SK-N-SH treated with all-trans-retinoic acid at 6 μM for 48 hours (cell line): ENCODE measurements around the gene PARD3.

ENCODE experiments used
- ATAC-seq: fragments of 200-7000 bp; cut with Tn5 transposase; 3 replicates; pipeline ENCODE4 v1.9.1; 2020; ENCODE audit warnings: mild to moderate bottlenecking, moderate library complexity
- ARNTL ChIP-seq: fragments of 450-650 bp; formaldehyde crosslinking; IDR thresholded peaks from 2 replicates; pipeline ENCODE4 v1.5.0; 2020; ENCODE audit warnings: low read depth, mild to moderate bottlenecking, moderate library complexity, borderline replicate concordance
- BACH2 ChIP-seq: fragments of 250-450 bp; sonication (Bioruptor Pico); IDR thresholded peaks from 2 replicates; pipeline ENCODE4 v1.9.0; 2021; ENCODE audit warnings: mild to moderate bottlenecking, borderline replicate concordance
- CSDC2 ChIP-seq: fragments of 250-450 bp; sonication (Bioruptor Pico); IDR thresholded peaks from 2 replicates; pipeline ENCODE4 v1.5.0; 2020; ENCODE audit warnings: mild to moderate bottlenecking, moderate library complexity
- ESRRG ChIP-seq: fragments of 250-450 bp; sonication (Bioruptor Pico); IDR thresholded peaks from 2 replicates; pipeline ENCODE4 v1.6.1; 2021; ENCODE audit warnings: mild to moderate bottlenecking
- GLIS3 ChIP-seq: fragments of 250-450 bp; sonication (Bioruptor Pico); IDR thresholded peaks from 2 replicates; pipeline ENCODE4 v1.5.0; 2020; ENCODE audit warnings: mild to moderate bottlenecking, moderate library complexity
- ISL1 ChIP-seq: fragments of 250-450 bp; sonication (Bioruptor Pico); IDR thresholded peaks from 2 replicates; pipeline ENCODE4 v2.1.2; 2022; ENCODE audit warnings: mild to moderate bottlenecking, moderate library complexity
- OSR1 ChIP-seq: fragments of 250-450 bp; sonication (Bioruptor Pico); IDR thresholded peaks from 2 replicates; pipeline ENCODE4 v1.8.0; 2022; ENCODE audit warnings: moderate library complexity, mild to moderate bottlenecking, inconsistent platforms
- PATZ1 ChIP-seq: fragments of 250-450 bp; sonication (Bioruptor Pico); IDR thresholded peaks from 2 replicates; pipeline ENCODE4 v1.8.0; 2020; ENCODE audit warnings: mild to moderate bottlenecking, moderate library complexity, borderline replicate concordance
- PPARA ChIP-seq: fragments of 250-450 bp; sonication (Bioruptor Pico); IDR thresholded peaks from 2 replicates; pipeline ENCODE4 v1.5.0; 2020; ENCODE audit warnings: mild to moderate bottlenecking, borderline replicate concordance
- RARB ChIP-seq: fragments of 250-450 bp; sonication (Bioruptor Pico); IDR thresholded peaks from 2 replicates; pipeline ENCODE4 v1.8.0; 2021; ENCODE audit warnings: mild to moderate bottlenecking, moderate library complexity
- SNAI2 ChIP-seq: fragments of 250-450 bp; sonication (Bioruptor Pico); IDR thresholded peaks from 2 replicates; pipeline ENCODE4 v1.5.0; 2020; ENCODE audit warnings: mild to moderate bottlenecking, moderate library complexity
- TCF4 ChIP-seq: fragments of 250-450 bp; sonication (Bioruptor Pico); IDR thresholded peaks from 2 replicates; pipeline ENCODE4 v1.8.0; 2021; ENCODE audit warnings: mild to moderate bottlenecking, moderate library complexity, borderline replicate concordance
- TOX ChIP-seq: fragments of 250-450 bp; sonication (Bioruptor Pico); IDR thresholded peaks from 2 replicates; pipeline ENCODE4 v1.8.0; 2021; ENCODE audit warnings: mild to moderate bottlenecking, moderate library complexity, borderline replicate concordance
- ZC3H10 ChIP-seq: fragments of 250-450 bp; sonication (Bioruptor Pico); IDR thresholded peaks from 2 replicates; pipeline ENCODE4 v1.5.1; 2021; ENCODE audit warnings: mild to moderate bottlenecking, moderate library complexity
- ZFP3 ChIP-seq: fragments of 250-450 bp; sonication (Bioruptor Pico); IDR thresholded peaks from 2 replicates; pipeline ENCODE4 v1.5.0; 2020; ENCODE audit warnings: mild to moderate bottlenecking, moderate library complexity
- ZFP30 ChIP-seq: fragments of 450-650 bp; formaldehyde crosslinking; IDR thresholded peaks from 2 replicates; pipeline ENCODE4 v1.5.0; 2022; ENCODE audit warnings: mild to moderate bottlenecking, moderate library complexity
- ZNF565 ChIP-seq: fragments of 450-650 bp; formaldehyde crosslinking; conservative IDR thresholded peaks from 2 replicates; pipeline ENCODE4 v1.5.0; 2020; ENCODE audit warnings: low read depth, mild to moderate bottlenecking, moderate library complexity
- ZNF70 ChIP-seq: fragments of 450-650 bp; formaldehyde crosslinking; IDR thresholded peaks from 2 replicates; pipeline ENCODE4 v1.5.0; 2020; ENCODE audit warnings: mild to moderate bottlenecking, moderate library complexity
- ZNF8 ChIP-seq: fragments of 450-650 bp; formaldehyde crosslinking; IDR thresholded peaks from 2 replicates; pipeline ENCODE4 v1.5.0; 2020; ENCODE audit warnings: mild to moderate bottlenecking, moderate library complexity
- TF ChIP-seq, protein P1 (sequence below): fragments of 250-450 bp; sonication (Bioruptor Pico); IDR thresholded peaks from 2 replicates; pipeline ENCODE4 v1.5.1; 2020; ENCODE audit warnings: low read depth, mild to moderate bottlenecking, moderate library complexity
- TF ChIP-seq, protein P2 (sequence below): fragments of 250-450 bp; sonication (Bioruptor Pico); IDR thresholded peaks from 2 replicates; pipeline ENCODE4 v1.5.0; 2020; ENCODE audit warnings: mild to moderate bottlenecking, moderate library complexity
- TF ChIP-seq, protein P3 (sequence below): fragments of 250-450 bp; sonication (Bioruptor Pico); IDR thresholded peaks from 2 replicates; pipeline ENCODE4 v1.5.1; 2021; ENCODE audit warnings: mild to moderate bottlenecking, moderate library complexity

Gene PARD3

DNA sequence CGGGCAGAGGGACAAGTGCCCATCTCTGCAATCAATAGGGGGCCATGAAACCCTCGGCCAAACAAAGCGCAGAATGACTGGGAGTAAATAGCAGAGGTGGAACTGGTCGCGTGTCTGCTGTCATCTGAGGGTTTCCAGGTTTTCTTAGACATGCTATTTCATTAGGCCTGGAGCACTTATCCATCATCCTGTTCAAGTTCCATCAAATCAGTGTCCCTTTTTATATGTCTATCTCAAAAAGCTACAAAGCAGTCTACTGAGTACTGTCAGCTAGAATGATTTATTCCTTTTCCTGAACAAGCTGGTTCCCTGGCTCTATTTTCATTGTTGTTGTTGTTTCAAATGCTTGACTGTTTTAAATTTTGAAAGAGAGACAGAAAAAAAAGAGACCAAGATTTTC, 590.5 kb downstream of the PARD3 start:
- ATAC-seq, result no peak
- no peak for TF ChIP-seq ZFP30
- TF ChIP-seq ZNF8, result no peak
- no peak for TF ChIP-seq GLIS3
- TF ChIP-seq ESRRG, result no peak
- no peak for TF ChIP-seq ISL1 (CRISPR knock-in tag)
- no peak for TF ChIP-seq SNAI2 (CRISPR knock-in tag)
- no peak for TF ChIP-seq ZFP3 (CRISPR knock-in tag)
- no peak for TF ChIP-seq RARB (CRISPR knock-in tag)
- TF ChIP-seq ZNF70 (CRISPR knock-in tag), result no peak
- no peak for TF ChIP-seq CSDC2 (CRISPR knock-in tag)
- TF ChIP-seq TOX (CRISPR knock-in tag), result no peak
- TF ChIP-seq TCF4 (CRISPR knock-in tag), result no peak
- no peak for TF ChIP-seq ARNTL (CRISPR knock-in tag)
- TF ChIP-seq, protein P1, sequence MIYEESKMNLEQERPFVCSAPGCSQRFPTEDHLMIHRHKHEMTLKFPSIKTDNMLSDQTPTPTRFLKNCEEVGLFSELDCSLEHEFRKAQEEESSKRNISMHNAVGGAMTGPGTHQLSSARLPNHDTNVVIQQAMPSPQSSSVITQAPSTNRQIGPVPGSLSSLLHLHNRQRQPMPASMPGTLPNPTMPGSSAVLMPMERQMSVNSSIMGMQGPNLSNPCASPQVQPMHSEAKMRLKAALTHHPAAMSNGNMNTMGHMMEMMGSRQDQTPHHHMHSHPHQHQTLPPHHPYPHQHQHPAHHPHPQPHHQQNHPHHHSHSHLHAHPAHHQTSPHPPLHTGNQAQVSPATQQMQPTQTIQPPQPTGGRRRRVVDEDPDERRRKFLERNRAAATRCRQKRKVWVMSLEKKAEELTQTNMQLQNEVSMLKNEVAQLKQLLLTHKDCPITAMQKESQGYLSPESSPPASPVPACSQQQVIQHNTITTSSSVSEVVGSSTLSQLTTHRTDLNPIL, result no peak
- TF ChIP-seq, all 23 proteins: peak for 0

DNA sequence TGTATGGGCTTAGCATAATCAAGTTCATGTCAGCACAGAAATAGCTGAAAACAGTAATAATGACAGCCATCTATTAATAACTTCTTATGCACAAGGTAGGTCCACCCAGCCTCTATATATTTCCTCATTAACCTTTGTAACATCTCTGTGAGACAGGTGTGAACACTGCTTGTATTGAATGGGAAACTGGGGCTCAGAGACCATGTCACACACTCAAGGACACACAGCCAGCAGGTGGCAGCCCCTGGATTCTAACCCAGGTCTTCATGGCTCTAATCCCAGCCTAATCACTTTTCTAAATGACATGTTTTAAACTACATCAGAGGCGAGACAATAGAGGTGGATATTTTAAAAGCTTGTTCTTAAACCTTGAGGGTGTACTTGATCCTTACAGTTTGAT, 591.4 kb downstream of the PARD3 start:
- no peak for TF ChIP-seq ZFP3 (CRISPR knock-in tag)
- TF ChIP-seq ZNF8, result no peak
- TF ChIP-seq CSDC2 (CRISPR knock-in tag), result no peak
- no peak for TF ChIP-seq ZFP30
- no peak for TF ChIP-seq RARB (CRISPR knock-in tag)
- TF ChIP-seq ZC3H10 (CRISPR knock-in tag), result no peak
- no peak for TF ChIP-seq BACH2 (CRISPR knock-in tag)
- TF ChIP-seq, protein P2, sequence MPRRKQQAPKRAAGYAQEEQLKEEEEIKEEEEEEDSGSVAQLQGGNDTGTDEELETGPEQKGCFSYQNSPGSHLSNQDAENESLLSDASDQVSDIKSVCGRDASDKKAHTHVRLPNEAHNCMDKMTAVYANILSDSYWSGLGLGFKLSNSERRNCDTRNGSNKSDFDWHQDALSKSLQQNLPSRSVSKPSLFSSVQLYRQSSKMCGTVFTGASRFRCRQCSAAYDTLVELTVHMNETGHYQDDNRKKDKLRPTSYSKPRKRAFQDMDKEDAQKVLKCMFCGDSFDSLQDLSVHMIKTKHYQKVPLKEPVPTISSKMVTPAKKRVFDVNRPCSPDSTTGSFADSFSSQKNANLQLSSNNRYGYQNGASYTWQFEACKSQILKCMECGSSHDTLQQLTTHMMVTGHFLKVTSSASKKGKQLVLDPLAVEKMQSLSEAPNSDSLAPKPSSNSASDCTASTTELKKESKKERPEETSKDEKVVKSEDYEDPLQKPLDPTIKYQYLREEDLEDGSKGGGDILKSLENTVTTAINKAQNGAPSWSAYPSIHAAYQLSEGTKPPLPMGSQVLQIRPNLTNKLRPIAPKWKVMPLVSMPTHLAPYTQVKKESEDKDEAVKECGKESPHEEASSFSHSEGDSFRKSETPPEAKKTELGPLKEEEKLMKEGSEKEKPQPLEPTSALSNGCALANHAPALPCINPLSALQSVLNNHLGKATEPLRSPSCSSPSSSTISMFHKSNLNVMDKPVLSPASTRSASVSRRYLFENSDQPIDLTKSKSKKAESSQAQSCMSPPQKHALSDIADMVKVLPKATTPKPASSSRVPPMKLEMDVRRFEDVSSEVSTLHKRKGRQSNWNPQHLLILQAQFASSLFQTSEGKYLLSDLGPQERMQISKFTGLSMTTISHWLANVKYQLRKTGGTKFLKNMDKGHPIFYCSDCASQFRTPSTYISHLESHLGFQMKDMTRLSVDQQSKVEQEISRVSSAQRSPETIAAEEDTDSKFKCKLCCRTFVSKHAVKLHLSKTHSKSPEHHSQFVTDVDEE, result no peak
- TF ChIP-seq ZNF70 (CRISPR knock-in tag), result no peak
- TF ChIP-seq, all 23 proteins: peak for 0
- no peak for ATAC-seq

DNA sequence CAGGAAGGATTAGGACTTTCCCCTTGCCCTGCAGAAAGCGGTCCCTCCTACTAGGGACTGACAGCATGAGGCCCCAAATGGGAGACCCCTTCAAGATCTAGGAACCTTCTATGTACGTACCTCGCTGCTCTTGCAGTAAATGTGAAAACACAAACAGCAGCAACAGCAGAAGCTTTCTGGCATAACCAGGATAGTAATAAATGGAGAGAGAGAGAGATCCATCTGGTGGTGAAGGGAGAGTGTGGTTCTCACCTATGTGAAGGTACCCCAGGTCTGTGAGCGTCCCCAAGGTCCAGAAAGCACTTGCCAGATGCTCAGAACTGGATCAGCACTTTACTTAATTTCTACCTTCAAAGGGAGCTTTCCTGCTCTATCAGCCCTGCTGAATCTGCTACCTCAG, 592.7 kb downstream of the PARD3 start:
- no peak for ATAC-seq
- TF ChIP-seq ZNF70 (CRISPR knock-in tag) (no peak), CSDC2 (CRISPR knock-in tag) (no peak), PATZ1 (CRISPR knock-in tag) (no peak)

GRCh38 chr10:34219753-34220548, 595.1 kb downstream of the PARD3 start:
- TF ChIP-seq, protein P3, sequence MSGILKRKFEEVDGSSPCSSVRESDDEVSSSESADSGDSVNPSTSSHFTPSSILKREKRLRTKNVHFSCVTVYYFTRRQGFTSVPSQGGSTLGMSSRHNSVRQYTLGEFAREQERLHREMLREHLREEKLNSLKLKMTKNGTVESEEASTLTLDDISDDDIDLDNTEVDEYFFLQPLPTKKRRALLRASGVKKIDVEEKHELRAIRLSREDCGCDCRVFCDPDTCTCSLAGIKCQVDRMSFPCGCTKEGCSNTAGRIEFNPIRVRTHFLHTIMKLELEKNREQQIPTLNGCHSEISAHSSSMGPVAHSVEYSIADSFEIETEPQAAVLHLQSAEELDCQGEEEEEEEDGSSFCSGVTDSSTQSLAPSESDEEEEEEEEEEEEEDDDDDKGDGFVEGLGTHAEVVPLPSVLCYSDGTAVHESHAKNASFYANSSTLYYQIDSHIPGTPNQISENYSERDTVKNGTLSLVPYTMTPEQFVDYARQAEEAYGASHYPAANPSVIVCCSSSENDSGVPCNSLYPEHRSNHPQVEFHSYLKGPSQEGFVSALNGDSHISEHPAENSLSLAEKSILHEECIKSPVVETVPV (CRISPR knock-in tag), result no peak
- TF ChIP-seq, protein P1, result no peak
- TF ChIP-seq, protein P2, result no peak
- no peak for TF ChIP-seq PPARA (CRISPR knock-in tag)
- TF ChIP-seq ZNF70 (CRISPR knock-in tag), result no peak
- no peak for TF ChIP-seq TCF4 (CRISPR knock-in tag)
- no peak for TF ChIP-seq RARB (CRISPR knock-in tag)
- no peak for TF ChIP-seq OSR1 (CRISPR knock-in tag)
- no peak for TF ChIP-seq ZC3H10 (CRISPR knock-in tag)
- TF ChIP-seq ZFP30, result no peak
- TF ChIP-seq ZNF565 (CRISPR knock-in tag), result no peak
- TF ChIP-seq BACH2 (CRISPR knock-in tag), result no peak
- TF ChIP-seq ISL1 (CRISPR knock-in tag), result no peak
- no peak for TF ChIP-seq SNAI2 (CRISPR knock-in tag)
- no peak for TF ChIP-seq ZNF8
- TF ChIP-seq GLIS3, result no peak
- no peak for ATAC-seq
